ENCODE data around the gene FAM117A.

FAM117A gene

DNA sequence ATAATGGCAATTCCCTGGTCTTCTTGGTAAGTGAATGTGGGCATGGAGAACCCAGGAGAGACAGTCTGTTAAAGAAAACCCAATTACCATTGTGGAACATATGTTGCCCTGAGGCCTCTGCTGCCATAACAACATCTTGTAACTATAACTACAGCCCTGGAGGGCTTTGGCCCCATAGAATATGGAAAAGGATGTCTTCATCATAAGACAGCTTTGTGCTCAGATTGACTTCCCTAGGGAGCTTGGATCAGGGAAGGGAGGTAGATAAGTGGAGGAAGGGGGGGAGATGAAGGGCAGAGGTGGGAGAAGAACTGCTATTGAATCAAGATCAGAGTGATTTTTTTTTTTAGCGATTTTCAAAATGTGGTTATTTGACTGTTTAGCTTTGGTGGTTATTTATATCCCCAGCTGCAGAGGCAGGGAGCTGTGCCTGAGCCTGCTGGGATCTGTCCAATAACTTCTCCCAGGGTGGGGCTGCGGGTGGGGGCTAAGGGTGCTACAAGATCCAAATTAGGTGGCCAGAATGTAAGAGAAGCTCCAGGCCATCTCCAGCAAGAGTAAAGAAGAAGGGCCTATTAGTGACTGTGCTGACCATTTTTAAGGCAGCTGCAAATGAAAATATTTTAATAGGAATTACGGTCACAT, 19.3 kb upstream of the FAM117A start:
- Histone ChIP-seq H3K4me3 (ENCODE audit: low read depth, low read length) (no peak overlapping the region), H3K9ac (ENCODE audit: low read depth, low read length) (no peak overlapping the region), H3K9me3 (ENCODE audit: control insufficient read depth, insufficient read depth, low read length) (no peaks in the 10 kb centered on the region), H3K36me3 (ENCODE audit: control insufficient read depth, insufficient read depth, low read length) (no peaks in the 10 kb centered on the region), H3K27me3 (ENCODE audit: control insufficient read depth, insufficient read depth, low read length) (peaks cover 2% of the 10 kb centered on the region), H3K4me1 (ENCODE audit: control insufficient read depth, insufficient read depth, low read length) (no peaks in the 10 kb centered on the region)

DNA sequence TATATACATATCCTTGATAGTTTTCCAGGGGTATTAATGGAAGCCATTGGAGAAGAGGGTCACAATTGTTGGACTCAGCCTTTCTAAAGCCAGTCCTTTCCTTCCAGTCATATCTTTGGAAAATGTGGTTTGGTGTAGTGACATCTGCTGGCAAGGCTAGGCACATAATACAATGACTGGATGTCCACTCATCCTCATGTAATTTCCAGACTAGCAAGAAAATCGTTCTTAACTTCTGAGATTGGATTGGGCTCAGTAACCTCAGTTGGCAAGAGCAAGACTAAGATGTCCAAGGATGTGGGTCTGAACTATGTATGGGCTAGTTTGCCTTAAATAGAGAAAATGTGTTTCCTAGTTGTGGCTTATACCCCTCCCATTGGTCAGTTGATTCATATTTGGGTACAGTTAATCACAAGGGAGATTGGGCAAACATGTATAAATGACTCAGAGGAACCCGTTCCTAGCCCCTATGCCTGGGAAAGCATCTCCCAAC, 15.9 kb upstream of the FAM117A start:
- no peaks in the 10 kb centered on the region for H3K4me1 ChIP-seq (ENCODE audit: control insufficient read depth, insufficient read depth, low read length)
- H3K9ac ChIP-seq (ENCODE audit: low read depth, low read length), result no peak overlapping the region

DNA sequence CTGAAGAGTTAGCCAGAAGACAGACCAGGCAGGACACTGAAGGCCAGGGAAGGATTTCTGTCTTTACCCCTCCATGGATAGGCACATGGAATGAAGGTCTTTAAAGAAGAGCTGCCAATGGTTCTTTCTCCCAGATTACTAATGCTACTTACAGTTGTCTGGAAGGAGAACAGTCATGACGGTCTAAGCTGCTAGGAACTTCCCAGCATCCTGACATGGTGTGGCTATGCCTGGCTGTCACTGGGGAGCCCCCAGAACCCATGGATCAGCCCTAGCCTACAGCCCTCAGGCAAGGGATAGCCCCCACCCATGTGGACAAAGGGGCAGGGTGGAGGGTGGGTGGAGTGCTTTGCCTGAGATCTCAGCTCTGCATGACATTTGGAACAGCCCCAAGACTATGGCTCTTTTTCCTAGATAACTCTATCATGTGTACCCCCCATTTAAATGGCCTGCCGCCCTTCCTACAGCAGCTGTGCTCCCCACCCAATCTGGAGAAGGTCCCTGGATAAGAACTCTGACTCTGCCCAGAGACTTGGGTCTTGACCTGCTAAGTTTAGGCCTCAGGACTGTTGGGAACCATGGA, 15.3 kb upstream of the FAM117A start:
- Histone ChIP-seq H3K9ac (ENCODE audit: low read depth, low read length) (no peak overlapping the region), H3K27me3 (ENCODE audit: control insufficient read depth, insufficient read depth, low read length) (peaks cover 2% of the 10 kb centered on the region), H3K4me3 (ENCODE audit: low read depth, low read length) (no peak overlapping the region), H3K9me3 (ENCODE audit: control insufficient read depth, insufficient read depth, low read length) (no peaks in the 10 kb centered on the region), H3K36me3 (ENCODE audit: control insufficient read depth, insufficient read depth, low read length) (no peaks in the 10 kb centered on the region), H3K4me1 (ENCODE audit: control insufficient read depth, insufficient read depth, low read length) (no peaks in the 10 kb centered on the region)

More for the DNA sequence above, 15.9 kb upstream of the FAM117A start:
- H3K36me3 ChIP-seq (ENCODE audit: control insufficient read depth, insufficient read depth, low read length), result no peaks in the 10 kb centered on the region
- peaks cover 2% of the 10 kb centered on the region for H3K27me3 ChIP-seq (ENCODE audit: control insufficient read depth, insufficient read depth, low read length)
- H3K9me3 ChIP-seq (ENCODE audit: control insufficient read depth, insufficient read depth, low read length), result no peaks in the 10 kb centered on the region
- H3K4me3 ChIP-seq (ENCODE audit: low read depth, low read length), result no peak overlapping the region

DNA sequence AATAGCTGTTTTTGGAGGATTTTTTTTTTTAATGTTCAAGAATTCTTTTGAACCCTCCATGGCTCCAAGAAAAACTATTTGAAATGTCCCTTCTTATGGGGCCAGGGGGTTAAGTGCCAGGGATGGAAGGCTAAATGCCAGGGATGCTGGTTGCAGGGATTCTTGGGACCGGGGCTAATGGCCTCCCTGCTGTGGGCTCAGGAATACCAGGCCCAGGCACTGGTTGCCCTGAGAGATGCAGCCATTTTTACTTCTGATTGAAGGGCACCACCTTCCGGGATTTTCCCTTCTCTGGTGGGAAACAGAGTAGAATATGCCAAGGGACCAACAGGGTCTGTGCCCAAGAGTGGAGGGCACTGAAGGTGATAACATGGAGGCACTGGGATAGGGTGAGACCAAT, 13.6 kb upstream of the FAM117A start:
- H3K4me1 ChIP-seq (ENCODE audit: control insufficient read depth, insufficient read depth, low read length), result no peaks in the 10 kb centered on the region
- no peaks in the 10 kb centered on the region for H3K9me3 ChIP-seq (ENCODE audit: control insufficient read depth, insufficient read depth, low read length)
- H3K36me3 ChIP-seq (ENCODE audit: control insufficient read depth, insufficient read depth, low read length), result no peaks in the 10 kb centered on the region

DNA sequence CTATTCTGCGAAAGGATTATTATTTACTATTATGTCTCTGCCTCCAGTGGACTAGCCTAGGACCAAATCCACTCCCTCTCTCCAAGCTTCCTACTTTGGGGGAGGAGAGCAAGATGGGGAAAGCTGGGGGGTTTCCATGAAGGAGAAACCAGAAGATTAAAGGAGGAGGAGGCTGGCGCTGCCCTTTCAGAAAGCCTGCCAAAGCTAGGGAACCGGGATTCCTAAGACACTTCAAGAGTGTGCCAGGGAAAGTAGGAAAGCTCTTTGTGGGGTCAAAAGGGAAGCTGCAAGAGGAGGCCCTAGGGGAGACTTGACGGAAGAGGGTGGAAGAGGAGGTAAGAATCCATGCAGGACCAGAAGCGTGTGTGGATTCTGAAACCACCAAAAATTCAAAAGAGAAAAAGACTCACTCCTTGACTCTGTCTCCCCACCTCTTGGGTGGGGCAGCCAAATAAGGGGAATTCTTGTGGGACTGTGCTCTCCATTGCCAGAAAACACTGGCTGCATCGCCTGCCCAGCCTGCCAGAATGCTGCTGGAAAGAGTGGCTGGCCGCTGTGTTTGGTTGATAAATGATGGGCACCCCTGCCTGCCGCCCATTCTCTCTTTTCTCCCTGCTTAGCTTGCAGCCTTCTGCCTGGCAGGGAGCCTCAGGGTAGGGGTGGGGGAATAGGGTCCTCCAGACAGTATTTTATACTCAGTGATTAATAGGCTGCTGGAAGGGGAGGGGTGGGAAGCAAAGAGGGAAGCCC, 12.8 kb upstream of the FAM117A start:
- Histone ChIP-seq H3K4me3 (ENCODE audit: low read depth, low read length) (no peak overlapping the region), H3K27me3 (ENCODE audit: control insufficient read depth, insufficient read depth, low read length) (no peaks in the 10 kb centered on the region), H3K9me3 (ENCODE audit: control insufficient read depth, insufficient read depth, low read length) (no peaks in the 10 kb centered on the region), H3K9ac (ENCODE audit: low read depth, low read length) (no peak overlapping the region), H3K36me3 (ENCODE audit: control insufficient read depth, insufficient read depth, low read length) (no peaks in the 10 kb centered on the region), H3K4me1 (ENCODE audit: control insufficient read depth, insufficient read depth, low read length) (no peaks in the 10 kb centered on the region)

More for the DNA sequence above, 13.6 kb upstream of the FAM117A start:
- H3K4me3 ChIP-seq (ENCODE audit: low read depth, low read length), result no peak overlapping the region
- H3K27me3 ChIP-seq (ENCODE audit: control insufficient read depth, insufficient read depth, low read length), result no peaks in the 10 kb centered on the region
- H3K9ac ChIP-seq (ENCODE audit: low read depth, low read length), result no peak overlapping the region

DNA sequence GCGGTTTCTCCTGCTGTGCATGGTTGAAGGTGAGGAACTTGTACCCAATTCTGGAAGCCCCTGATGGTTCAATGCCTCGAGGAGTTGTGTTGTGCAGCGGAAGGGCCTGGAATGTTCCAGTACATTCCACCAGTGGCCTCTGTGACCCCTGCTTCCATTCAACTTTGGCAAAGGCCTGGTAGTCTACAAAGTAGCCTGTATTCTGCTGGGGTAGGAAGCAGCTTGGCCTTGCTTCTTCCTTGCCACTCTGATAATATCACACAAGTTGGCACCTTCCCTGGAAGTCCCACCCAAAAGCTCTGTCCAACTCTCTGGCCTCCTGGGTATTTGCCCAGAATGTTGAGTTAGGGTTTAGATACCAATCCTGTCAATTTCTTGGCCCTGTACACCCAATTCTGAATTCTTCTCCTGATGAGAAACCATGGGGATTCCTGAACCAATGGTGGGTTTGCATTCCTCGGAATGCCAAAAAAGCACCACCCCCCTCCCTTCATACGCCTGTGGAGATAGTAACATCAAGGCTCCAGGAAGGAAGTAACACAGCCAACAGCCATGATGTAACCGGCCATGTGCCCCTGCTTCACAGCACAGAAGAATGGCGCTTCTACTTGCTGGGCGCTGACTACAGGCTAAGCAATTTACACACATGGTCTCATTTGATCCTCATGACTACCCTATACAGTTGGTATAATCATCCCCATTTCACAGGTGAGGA, 11.8 kb upstream of the FAM117A start:
- no peak overlapping the region for H3K4me3 ChIP-seq (ENCODE audit: low read depth, low read length)
- H3K9ac ChIP-seq (ENCODE audit: low read depth, low read length), result no peak overlapping the region
- no peaks in the 10 kb centered on the region for H3K36me3 ChIP-seq (ENCODE audit: control insufficient read depth, insufficient read depth, low read length)
- no peaks in the 10 kb centered on the region for H3K27me3 ChIP-seq (ENCODE audit: control insufficient read depth, insufficient read depth, low read length)
- H3K4me1 ChIP-seq (ENCODE audit: control insufficient read depth, insufficient read depth, low read length), result no peaks in the 10 kb centered on the region
- H3K9me3 ChIP-seq (ENCODE audit: control insufficient read depth, insufficient read depth, low read length), result no peaks in the 10 kb centered on the region

GRCh38 chr17:49766918-49767530, 3.1 kb upstream of the FAM117A start:
- no peaks in the 10 kb centered on the region for H3K4me1 ChIP-seq (ENCODE audit: control insufficient read depth, insufficient read depth, low read length)
- H3K27me3 ChIP-seq (ENCODE audit: control insufficient read depth, insufficient read depth, low read length), result peaks cover 13% of the 10 kb centered on the region
- no peaks in the 10 kb centered on the region for H3K9me3 ChIP-seq (ENCODE audit: control insufficient read depth, insufficient read depth, low read length)
- H3K9ac ChIP-seq (ENCODE audit: low read depth, low read length), result no peak overlapping the region
- H3K36me3 ChIP-seq (ENCODE audit: control insufficient read depth, insufficient read depth, low read length), result no peaks in the 10 kb centered on the region
- no peak overlapping the region for H3K4me3 ChIP-seq (ENCODE audit: low read depth, low read length)

GRCh38 chr17:49764559-49765180, 739 bp upstream of the FAM117A start:
- H3K4me1 ChIP-seq (ENCODE audit: control insufficient read depth, insufficient read depth, low read length), result no peaks in the 10 kb centered on the region
- peak overlapping the region; percentile 47 for H3K4me3 ChIP-seq (ENCODE audit: low read depth, low read length)
- peaks cover 13% of the 10 kb centered on the region for H3K27me3 ChIP-seq (ENCODE audit: control insufficient read depth, insufficient read depth, low read length)
- no peaks in the 10 kb centered on the region for H3K9me3 ChIP-seq (ENCODE audit: control insufficient read depth, insufficient read depth, low read length)
- no peak overlapping the region for H3K9ac ChIP-seq (ENCODE audit: low read depth, low read length)
- H3K36me3 ChIP-seq (ENCODE audit: control insufficient read depth, insufficient read depth, low read length), result no peaks in the 10 kb centered on the region

DNA sequence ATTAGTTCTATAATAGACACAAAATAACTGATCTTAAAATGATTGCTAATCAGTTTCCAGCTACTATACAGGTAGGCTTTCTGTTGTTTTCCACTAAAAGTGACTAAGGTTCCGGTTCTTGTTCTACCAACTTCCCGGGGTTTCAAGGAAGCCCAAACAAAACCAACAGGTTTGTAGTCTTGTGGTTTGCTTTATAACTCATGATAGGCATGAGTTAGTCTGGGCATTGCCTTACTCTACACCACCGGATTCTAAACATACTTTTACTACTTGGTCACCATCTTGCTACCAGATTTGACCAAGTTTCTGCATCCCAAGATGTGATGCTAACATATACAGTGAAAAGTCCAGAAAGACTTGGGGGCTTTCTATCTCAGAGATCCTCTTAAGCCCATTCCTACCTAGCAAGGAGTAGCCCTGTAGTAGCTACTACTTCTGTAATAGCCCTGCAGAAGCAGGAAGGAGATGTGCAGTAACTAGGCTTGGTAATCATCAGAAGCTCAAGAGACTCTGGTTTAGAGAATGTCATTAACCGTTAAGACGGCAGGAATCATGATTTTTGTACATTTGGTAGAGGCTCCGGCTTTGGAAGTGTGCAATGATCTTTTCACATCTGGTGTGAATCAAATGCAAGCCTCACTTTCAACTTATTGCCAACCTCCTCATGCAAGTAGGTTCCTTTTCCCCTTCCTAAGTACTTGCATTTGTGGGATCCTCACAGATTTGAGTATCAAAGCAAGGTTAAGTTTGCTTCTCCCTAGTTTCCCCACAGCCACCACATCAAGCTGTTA, 1.6 kb downstream of the FAM117A start:
- Histone ChIP-seq H3K9me3 (ENCODE audit: control insufficient read depth, insufficient read depth, low read length) (no peaks in the 10 kb centered on the region), H3K4me3 (ENCODE audit: low read depth, low read length) (peak overlapping the region; percentile 94), H3K4me1 (ENCODE audit: control insufficient read depth, insufficient read depth, low read length) (no peaks in the 10 kb centered on the region), H3K9ac (ENCODE audit: low read depth, low read length) (peak overlapping the region; percentile 62), H3K27me3 (ENCODE audit: control insufficient read depth, insufficient read depth, low read length) (peaks cover 13% of the 10 kb centered on the region), H3K36me3 (ENCODE audit: control insufficient read depth, insufficient read depth, low read length) (no peaks in the 10 kb centered on the region)

DNA sequence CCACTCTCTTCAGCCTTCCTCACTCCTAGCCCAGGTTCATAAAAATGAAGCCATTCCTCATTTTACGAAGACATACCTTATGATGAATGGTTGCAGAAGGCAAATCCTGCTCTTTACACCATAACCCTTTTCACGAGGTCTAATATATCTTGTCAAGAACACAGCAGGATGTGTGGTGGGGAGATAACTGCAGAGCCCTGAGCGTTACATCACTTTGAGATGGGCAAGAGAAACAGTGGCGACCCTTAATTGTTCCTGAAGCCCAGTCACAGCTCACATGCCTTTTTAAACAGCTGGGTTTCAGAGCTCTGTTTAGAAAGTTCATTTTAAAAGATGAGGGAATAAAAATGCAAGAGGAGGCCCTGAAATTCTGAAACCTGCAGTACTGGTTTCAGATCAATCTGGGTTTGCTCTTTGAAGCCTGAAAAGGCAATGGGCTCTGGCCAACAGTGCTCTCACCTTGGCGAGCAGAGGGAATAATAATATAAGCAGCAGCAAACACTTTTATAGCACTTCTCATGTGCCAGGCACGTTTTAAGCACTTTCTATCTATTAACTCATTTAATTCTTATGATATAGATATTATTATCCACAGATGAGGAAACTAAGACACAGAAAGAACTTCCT, 2.9 kb downstream of the FAM117A start:
- Histone ChIP-seq H3K4me1 (ENCODE audit: control insufficient read depth, insufficient read depth, low read length) (no peaks in the 10 kb centered on the region), H3K27me3 (ENCODE audit: control insufficient read depth, insufficient read depth, low read length) (peaks cover 3% of the 10 kb centered on the region), H3K4me3 (ENCODE audit: low read depth, low read length) (no peak overlapping the region), H3K9ac (ENCODE audit: low read depth, low read length) (no peak overlapping the region), H3K36me3 (ENCODE audit: control insufficient read depth, insufficient read depth, low read length) (peaks cover 4% of the 10 kb centered on the region), H3K9me3 (ENCODE audit: control insufficient read depth, insufficient read depth, low read length) (no peaks in the 10 kb centered on the region)
